Stomach smooth muscle (tissue), 2 donors: Measurements from ENCODE around the gene NFATC4.

Experiments
- H3K27ac ChIP-seq: one replicate; pipeline ENCODE4 v1.7.0; 2013; ENCODE audit warnings: mild to moderate bottlenecking, low read length, inconsistent platforms
- H3K27me3 ChIP-seq, 2 donors: one replicate each; pipeline ENCODE4 v1.7.0; 2013; ENCODE audit warnings: low read length in 2 of 2; ENCODE audit not compliant: insufficient read depth in 2 of 2, control insufficient read depth in 1 of 2
- H3K36me3 ChIP-seq, 2 donors: one replicate each; pipeline ENCODE4 v1.7.0; 2013; ENCODE audit warnings: low read length in 2 of 2; ENCODE audit not compliant: control insufficient read depth in 2 of 2, insufficient read depth in 2 of 2
- H3K4me1 ChIP-seq: one replicate; pipeline ENCODE4 v1.7.0; 2013; ENCODE audit warnings: low read length; ENCODE audit not compliant: control insufficient read depth, insufficient read depth
- H3K4me3 ChIP-seq, 2 donors: one replicate each; pipeline ENCODE4 v1.7.0; 2013; ENCODE audit warnings: low read length in 2 of 2
- H3K9ac ChIP-seq, 2 donors: one replicate each; pipeline ENCODE4 v1.7.0; 2013; ENCODE audit warnings: low read length in 2 of 2, mild to moderate bottlenecking in 1 of 2
- H3K9me3 ChIP-seq, 2 donors: one replicate each; pipeline ENCODE4 v1.7.0; 2013; ENCODE audit warnings: low read length in 2 of 2; ENCODE audit not compliant: control insufficient read depth in 2 of 2
- donor health status: healthy.
- donor health status: Pancreatic carcinoma.

NFATC4 gene

GRCh38 chr14:24329736-24330135 is 38.2 kb upstream of the NFATC4 start:
- Histone ChIP-seq H3K27ac (no peak overlapping the region), H3K4me1 (peaks cover 33% of the 10 kb centered on the region), H3K36me3 (no peaks in the 10 kb centered on the region), H3K9me3 (no peaks in the 10 kb centered on the region), H3K9ac (no peak overlapping the region), H3K27me3 (peaks cover 22 to 25% of the 10 kb centered on the region in 2 donors), H3K4me3 (no peak overlapping the region)

GRCh38 chr14:24330973-24331674 is 36.9 kb upstream of the NFATC4 start:
- Histone ChIP-seq H3K27me3 (peaks cover 34 to 38% of the 10 kb centered on the region in 2 donors), H3K4me3 (no peak overlapping the region), H3K9me3 (no peaks in the 10 kb centered on the region), H3K36me3 (no peaks in the 10 kb centered on the region), H3K27ac (no peak overlapping the region), H3K9ac (no peak overlapping the region), H3K4me1 (peaks cover 33% of the 10 kb centered on the region)

- Histone ChIP-seq H3K4me1 (peaks cover 33% of the 10 kb centered on the region), H3K27ac (no peak overlapping the region), H3K9me3 (no peaks in the 10 kb centered on the region), H3K27me3 (peaks cover 34 to 43% of the 10 kb centered on the region in 2 donors), H3K4me3 (peak overlapping the region in 1 of 2 donors; percentile 66), H3K36me3 (no peaks in the 10 kb centered on the region), H3K9ac (no peak overlapping the region)
Observed at GRCh38 chr14:24331731-24332267, 36.2 kb upstream of the NFATC4 start.

- Histone ChIP-seq H3K27ac (no peak overlapping the region), H3K4me1 (peaks cover 33% of the 10 kb centered on the region), H3K9ac (peak overlapping the region in 1 of 2 donors; percentile 15), H3K36me3 (no peaks in the 10 kb centered on the region), H3K9me3 (no peaks in the 10 kb centered on the region), H3K27me3 (peaks cover 36 to 44% of the 10 kb centered on the region in 2 donors), H3K4me3 (peak overlapping the region; percentile 46 to 66)
Observed at GRCh38 chr14:24332268-24332993, 35.6 kb upstream of the NFATC4 start.

GRCh38 chr14:24334431-24335291 is 33.3 kb upstream of the NFATC4 start, which contains the start of gene ADCY4:
ADCY4 (minus strand) TSS chr14:24335071; CDS start chr14:24334652, 419 bp downstream.
- Histone ChIP-seq H3K4me3 (peak within 1 kb of the TSS; percentile 46 to 64), H3K27me3 (peaks cover 46 to 51% of the 10 kb centered on the region in 2 donors), H3K27ac (peak within 1 kb of the TSS; percentile 53), H3K4me1 (peaks cover 35% of the 10 kb centered on the region), H3K36me3 (no peaks in the 10 kb centered on the region), H3K9ac (peak within 1 kb of the TSS; percentile 36 to 55), H3K9me3 (no peaks in the 10 kb centered on the region)

- Histone ChIP-seq H3K27me3 (peaks cover 46 to 50% of the 10 kb centered on the region in 2 donors), H3K27ac (no peak overlapping the region), H3K9me3 (no peaks in the 10 kb centered on the region), H3K4me3 (peak overlapping the region in 1 of 2 donors; percentile 64), H3K4me1 (peaks cover 30% of the 10 kb centered on the region), H3K9ac (no peak overlapping the region), H3K36me3 (no peaks in the 10 kb centered on the region)
Observed at GRCh38 chr14:24335461-24336171, 32.4 kb upstream of the NFATC4 start.

GRCh38 chr14:24337144-24337823 is 30.7 kb upstream of the NFATC4 start:
- Histone ChIP-seq H3K9me3 (no peaks in the 10 kb centered on the region), H3K36me3 (no peaks in the 10 kb centered on the region), H3K27me3 (peaks cover 42 to 48% of the 10 kb centered on the region in 2 donors), H3K9ac (no peak overlapping the region), H3K4me1 (peaks cover 22% of the 10 kb centered on the region), H3K27ac (no peak overlapping the region), H3K4me3 (no peak overlapping the region)

GRCh38 chr14:24337824-24338175 is 30.2 kb upstream of the NFATC4 start:
- Histone ChIP-seq H3K9me3 (no peaks in the 10 kb centered on the region), H3K27me3 (peaks cover 36 to 43% of the 10 kb centered on the region in 2 donors), H3K36me3 (no peaks in the 10 kb centered on the region), H3K4me1 (peaks cover 17% of the 10 kb centered on the region), H3K27ac (no peak overlapping the region), H3K9ac (no peak overlapping the region), H3K4me3 (no peak overlapping the region)

- H3K9me3 ChIP-seq, result no peaks in the 10 kb centered on the region
- peak overlapping the region; percentile 46 to 61 for H3K4me3 ChIP-seq
- H3K27me3 ChIP-seq, result peaks cover 34 to 38% of the 10 kb centered on the region in 2 donors
- H3K9ac ChIP-seq, result no peak overlapping the region
- H3K36me3 ChIP-seq, result no peaks in the 10 kb centered on the region
- peaks cover 10% of the 10 kb centered on the region for H3K4me1 ChIP-seq
- peak overlapping the region; percentile 24 for H3K27ac ChIP-seq
Observed at GRCh38 chr14:24338843-24339242, 29.1 kb upstream of the NFATC4 start.
